Natural killer cell treated with Interleukin-12 subunit alpha and Interleukin-12 subunit beta and Interleukin-15 and Interleukin-18, amount 100 ng/mL, for 72 hours (primary cell): ENCODE results near the gene CLDN22. TPM values are rescaled to one million over a fixed set of nuclear protein-coding genes. Genes with fewer than 3 reads are reported as not detected.
"Not testable (repeated sequence)": the region's sequence is repeated elsewhere in the genome, so short reads cannot be mapped to it uniquely, and the experiment has no call there.

ENCODE experiments used
- ATAC-seq, 2 donors: fragments of 150-1000 bp; cut with Tn5 transposase in 1 of 2; sonication (Bioruptor Pico), chemical (Tn5 transposase) in 1 of 2; 2 replicates each; pipeline ENCODE4 v1.10.0; 2021
- DNase-seq: peaks from one replicate; pipeline ENCODE4 v3.0.0; 2022; ENCODE audit warnings: low spot score
- H3K27ac Mint-ChIP-seq, 2 donors: 1 replicate in 1 of 2; 2 replicates in 1 of 2; pipeline ENCODE4 v1.8.0; 2022; ENCODE audit warnings: mixed read lengths in 2 of 2, mild to moderate bottlenecking in 1 of 2, moderate library complexity in 1 of 2
- H3K27me3 Mint-ChIP-seq, 2 donors: 1 replicate in 1 of 2; 2 replicates in 1 of 2; pipeline ENCODE4 v1.8.0; 2022; ENCODE audit warnings: mixed read lengths in 2 of 2
- H3K36me3 Mint-ChIP-seq: one replicate; pipeline ENCODE4 v1.8.0; 2022; ENCODE audit warnings: mixed read lengths
- H3K4me1 Mint-ChIP-seq, 2 donors: 1 replicate in 1 of 2; 2 replicates in 1 of 2; pipeline ENCODE4 v1.8.0; 2022; ENCODE audit warnings: low read depth in 2 of 2, mixed read lengths in 2 of 2, mild to moderate bottlenecking in 1 of 2
- H3K4me3 Mint-ChIP-seq: one replicate; pipeline ENCODE4 v1.8.0; 2022; ENCODE audit warnings: mixed read lengths
- H3K9me3 Mint-ChIP-seq: 2 replicates; pipeline ENCODE4 v1.8.0; 2022; ENCODE audit warnings: mixed read lengths
- total RNA-seq, 2 donors: library from RNA; stranded (reverse); gene quantifications; one replicate each; pipeline ENCODE4 v1.2.3, GENCODE V29; 2022

Gene CLDN22
- total RNA-seq, 2 donors from 2014 or later: not detected

DNA sequence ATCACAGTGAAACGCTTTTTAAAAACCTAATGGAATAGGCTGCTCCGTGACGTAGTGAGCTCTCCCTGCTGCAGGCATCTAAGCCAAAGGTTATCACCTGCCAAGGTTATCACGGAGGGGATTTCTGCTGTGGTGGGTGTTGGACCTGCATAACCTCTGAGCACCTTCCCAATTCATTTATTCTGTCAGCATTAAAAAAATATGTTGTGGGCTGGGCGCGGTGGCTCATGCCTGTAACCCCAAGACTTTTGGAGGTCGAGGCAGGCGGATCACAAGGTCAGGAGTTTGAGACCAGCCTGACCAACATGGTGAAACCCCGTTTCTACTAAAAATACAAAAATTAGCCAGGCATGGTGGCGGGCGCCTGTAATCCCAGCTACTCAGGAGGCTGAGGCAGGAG is 4.0 kb upstream of the CLDN22 start:
- not testable (repeated sequence) for DNase-seq, ATAC-seq, H3K9me3 Mint-ChIP-seq, H3K27ac Mint-ChIP-seq, H3K36me3 Mint-ChIP-seq, H3K4me3 Mint-ChIP-seq
- H3K27me3 Mint-ChIP-seq: peaks cover 5 to 20% of the 10 kb centered on the region in 2 donors
- H3K4me1 Mint-ChIP-seq: peaks cover 19 to 21% of the 10 kb centered on the region in 2 donors

DNA sequence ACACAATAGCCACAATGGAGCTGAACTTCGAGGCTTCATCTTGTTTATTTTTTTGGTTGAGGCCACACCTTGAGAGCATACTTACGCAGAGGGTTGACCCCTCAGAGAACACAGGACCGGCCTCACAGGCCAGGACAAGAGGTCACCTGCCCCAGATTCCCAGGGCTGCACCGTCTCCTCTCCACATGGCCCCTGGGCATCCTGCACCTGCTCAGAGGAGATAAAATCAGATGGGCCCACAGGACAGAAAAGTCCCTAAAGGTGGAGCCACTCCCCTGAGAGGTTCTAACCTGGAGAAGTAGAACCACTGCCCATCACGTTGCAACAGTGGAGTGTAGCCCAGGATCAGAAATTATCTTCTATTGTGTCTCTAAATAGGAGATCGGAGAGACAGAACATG is 3.2 kb upstream of the CLDN22 start:
- Mint-ChIP-seq H3K36me3 (no peaks in the 10 kb centered on the region), H3K27me3 (peaks cover 5 to 21% of the 10 kb centered on the region in 2 donors)
- no peak for DNase-seq

DNA sequence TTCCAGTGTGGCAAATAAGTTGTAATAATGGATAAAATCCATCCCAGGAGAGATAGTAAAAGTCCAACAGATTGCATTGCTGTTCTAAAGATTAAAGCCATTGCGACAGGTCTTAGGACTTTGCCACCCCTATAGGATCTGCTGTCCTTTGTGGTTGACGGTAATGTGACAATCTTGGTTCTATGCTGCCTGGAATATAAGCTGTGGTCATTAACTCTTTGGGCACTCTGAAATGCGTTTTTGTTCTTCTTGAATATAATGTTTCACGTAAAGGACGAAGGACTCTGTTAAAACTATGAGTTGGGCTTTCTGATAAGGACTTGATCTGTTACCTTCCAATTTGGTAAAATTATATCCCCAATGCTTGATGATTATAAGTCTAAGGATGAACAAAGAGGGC is 2.2 kb upstream of the CLDN22 start, which contains the start of gene CLDN24:
Gene CLDN24, minus strand, starts transcription at position 101 of the 400 bp plus-strand sequence. Its CDS starts 0 bp downstream, at position 101.
- Mint-ChIP-seq H3K27me3 (peaks cover 5 to 21% of the 10 kb centered on the region in 2 donors), H3K36me3 (no peaks in the 10 kb centered on the region), H3K9me3 (no peaks in the 10 kb centered on the region), H3K27ac (peak within 1 kb of the TSS; percentile 14 to 72), H3K4me3 (peak within 1 kb of the TSS; percentile 57), H3K4me1 (peaks cover 19 to 26% of the 10 kb centered on the region in 2 donors)
- no peak for DNase-seq
- no peak for ATAC-seq

More for the DNA sequence above, 3.2 kb upstream of the CLDN22 start:
- H3K9me3 Mint-ChIP-seq: no peaks in the 10 kb centered on the region
- no peak overlapping the region for H3K27ac Mint-ChIP-seq
- H3K4me3 Mint-ChIP-seq: no peak overlapping the region
- ATAC-seq: no peak
- peaks cover 19 to 26% of the 10 kb centered on the region in 2 donors for H3K4me1 Mint-ChIP-seq

GRCh38 chr4:183321516-183321915 is 1.4 kb upstream of the CLDN22 start:
- H3K27ac Mint-ChIP-seq: peak overlapping the region; percentile 14 to 72
- peak overlapping the region; percentile 57 for H3K4me3 Mint-ChIP-seq
- DNase-seq (no peak), ATAC-seq (no peak)
- peaks cover 19 to 23% of the 10 kb centered on the region in 2 donors for H3K4me1 Mint-ChIP-seq
- no peaks in the 10 kb centered on the region for H3K36me3 Mint-ChIP-seq
- no peaks in the 10 kb centered on the region for H3K9me3 Mint-ChIP-seq
- H3K27me3 Mint-ChIP-seq: peaks cover 5 to 21% of the 10 kb centered on the region in 2 donors

DNA sequence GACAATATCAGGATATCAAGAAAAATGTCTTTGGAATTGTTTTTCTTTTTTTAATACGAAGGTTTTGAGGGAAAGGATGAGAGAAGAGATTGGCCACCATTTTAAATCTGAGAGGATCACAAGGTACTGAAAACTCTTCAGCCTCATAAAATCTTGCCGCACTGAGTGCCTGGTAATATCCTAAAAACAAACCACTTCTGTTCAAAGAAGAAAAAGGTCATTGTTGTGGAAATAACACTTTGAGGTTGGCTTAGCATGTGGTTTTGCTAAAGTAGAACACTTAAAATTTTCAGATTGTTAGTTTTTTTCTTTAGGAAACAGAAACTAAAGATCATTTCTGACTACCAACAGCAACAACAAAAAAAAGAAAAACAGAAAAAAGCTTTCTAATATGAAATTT is 1.0 kb upstream of the CLDN22 start:
- no peaks in the 10 kb centered on the region for H3K9me3 Mint-ChIP-seq

DNA sequence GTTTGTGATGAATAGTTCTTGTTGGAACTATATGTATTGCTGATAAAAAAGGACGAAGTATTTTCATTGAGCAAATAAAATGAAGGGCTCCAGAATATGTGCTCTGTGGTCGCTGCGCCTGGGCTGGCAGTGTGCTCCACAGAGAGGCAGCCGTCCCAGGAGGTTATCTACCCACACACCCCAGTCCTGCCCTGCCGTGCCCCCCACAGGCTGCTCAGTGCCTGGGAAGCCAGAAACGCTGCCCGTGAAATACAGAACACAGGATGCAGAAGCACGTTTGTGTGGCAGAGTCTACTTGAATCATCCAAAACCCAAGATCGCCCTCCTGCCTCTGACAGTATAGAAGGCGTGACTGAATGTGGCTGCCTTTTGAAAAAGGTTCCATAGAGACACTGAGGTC is 1.4 kb downstream of the CLDN22 start:
- Mint-ChIP-seq H3K27me3 (peaks cover 7 to 24% of the 10 kb centered on the region in 2 donors), H3K4me1 (peaks cover 19 to 22% of the 10 kb centered on the region in 2 donors), H3K36me3 (no peaks in the 10 kb centered on the region), H3K9me3 (no peaks in the 10 kb centered on the region), H3K27ac (no peak overlapping the region), H3K4me3 (no peak overlapping the region)
- no peak for DNase-seq
- peak in 1 of 2 donors; percentile 13 for ATAC-seq

More for the DNA sequence above, 1.0 kb upstream of the CLDN22 start:
- DNase-seq (no peak), ATAC-seq (no peak)
- Mint-ChIP-seq H3K27me3 (peaks cover 5 to 21% of the 10 kb centered on the region in 2 donors), H3K27ac (peak overlapping the region; percentile 14 to 72), H3K36me3 (no peaks in the 10 kb centered on the region), H3K4me3 (peak overlapping the region; percentile 57), H3K4me1 (peaks cover 19 to 22% of the 10 kb centered on the region in 2 donors)

- Mint-ChIP-seq H3K27ac (no peak overlapping the region), H3K4me3 (no peak overlapping the region), H3K4me1 (peaks cover 0 to 5% of the 10 kb centered on the region in 2 donors), H3K9me3 (no peaks in the 10 kb centered on the region), H3K36me3 (no peaks in the 10 kb centered on the region), H3K27me3 (peaks cover 8 to 25% of the 10 kb centered on the region in 2 donors)
- DNase-seq (no peak), ATAC-seq (no peak)
Measured at GRCh38 chr4:183314806-183315205, 5.3 kb downstream of the CLDN22 start.

GRCh38 chr4:183314336-183314735 is 5.7 kb downstream of the CLDN22 start:
- Mint-ChIP-seq H3K4me1 (peaks cover 0 to 4% of the 10 kb centered on the region in 2 donors), H3K4me3 (no peak overlapping the region), H3K27ac (no peak overlapping the region), H3K27me3 (peaks cover 8 to 24% of the 10 kb centered on the region in 2 donors), H3K9me3 (no peaks in the 10 kb centered on the region), H3K36me3 (no peaks in the 10 kb centered on the region)
- ATAC-seq (no peak), DNase-seq (no peak)

DNA sequence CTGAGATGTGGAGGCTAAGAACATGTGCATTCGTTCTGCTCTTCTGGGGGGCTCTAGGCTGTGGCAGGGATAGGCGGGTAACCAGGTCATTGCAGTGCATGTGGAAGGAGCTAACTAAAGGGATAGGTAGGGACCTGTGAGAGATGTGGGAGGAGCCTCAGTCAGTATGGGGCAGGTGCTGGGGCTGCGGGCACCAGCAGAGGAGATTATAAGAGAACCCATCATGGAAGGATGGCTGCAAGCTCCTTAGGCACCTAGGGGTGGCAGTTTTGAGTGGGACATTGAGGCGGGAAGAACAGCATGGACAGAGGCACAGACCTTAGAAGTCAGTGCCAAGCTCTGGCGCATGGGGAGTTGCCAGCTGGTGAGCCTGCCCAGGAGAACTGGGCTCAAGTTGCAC is 7.2 kb downstream of the CLDN22 start:
- Mint-ChIP-seq H3K4me3 (no peak overlapping the region), H3K27me3 (peaks cover 8 to 23% of the 10 kb centered on the region in 2 donors)

GRCh38 chr4:183306811-183307210 is 13.3 kb downstream of the CLDN22 start:
- Mint-ChIP-seq H3K9me3 (no peaks in the 10 kb centered on the region), H3K4me3 (no peak overlapping the region), H3K27me3 (peaks cover 6 to 16% of the 10 kb centered on the region in 2 donors), H3K4me1 (no peaks in the 10 kb centered on the region), H3K36me3 (no peaks in the 10 kb centered on the region), H3K27ac (no peak overlapping the region)
- no peak for ATAC-seq
- DNase-seq: no peak

More for the DNA sequence above, 7.2 kb downstream of the CLDN22 start:
- Mint-ChIP-seq H3K9me3 (no peaks in the 10 kb centered on the region), H3K27ac (no peak overlapping the region), H3K4me1 (no peaks in the 10 kb centered on the region), H3K36me3 (no peaks in the 10 kb centered on the region)
- DNase-seq (no peak), ATAC-seq (peak in 1 of 2 donors; percentile 9)

GRCh38 chr4:183304538-183304937 is 15.5 kb downstream of the CLDN22 start:
- Mint-ChIP-seq H3K27ac (no peak overlapping the region), H3K36me3 (no peaks in the 10 kb centered on the region), H3K4me3 (no peak overlapping the region), H3K4me1 (no peaks in the 10 kb centered on the region), H3K27me3 (peaks cover 5 to 16% of the 10 kb centered on the region in 2 donors), H3K9me3 (no peaks in the 10 kb centered on the region)
- DNase-seq (no peak), ATAC-seq (no peak)

GRCh38 chr4:183304067-183304466 is 16.0 kb downstream of the CLDN22 start:
- H3K36me3 Mint-ChIP-seq: no peaks in the 10 kb centered on the region
- no peaks in the 10 kb centered on the region for H3K9me3 Mint-ChIP-seq
- H3K27ac Mint-ChIP-seq: no peak overlapping the region
- ATAC-seq: no peak
- DNase-seq: no peak
- H3K27me3 Mint-ChIP-seq: peaks cover 6 to 16% of the 10 kb centered on the region in 2 donors
- no peak overlapping the region for H3K4me3 Mint-ChIP-seq
- H3K4me1 Mint-ChIP-seq: no peaks in the 10 kb centered on the region

DNA sequence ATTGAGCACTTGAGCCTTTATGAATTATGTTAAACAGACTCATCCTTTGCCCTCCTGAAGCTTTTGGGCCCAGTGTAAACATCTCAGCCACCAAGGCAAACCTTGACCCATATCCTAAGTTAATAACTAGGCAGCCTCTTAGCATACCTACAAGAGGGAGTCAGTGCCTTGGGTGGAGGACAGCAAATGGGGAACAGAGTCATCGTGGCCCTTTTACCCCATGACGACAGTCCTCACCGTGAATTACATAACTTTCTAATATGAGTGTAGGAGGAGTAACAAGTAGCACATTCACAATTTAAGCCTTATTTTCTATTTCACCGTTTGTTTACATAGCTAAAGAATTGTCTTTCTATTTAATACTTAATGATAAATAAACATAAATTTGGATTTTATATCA is 16.8 kb downstream of the CLDN22 start:
- no peak for DNase-seq
- no peaks in the 10 kb centered on the region for H3K9me3 Mint-ChIP-seq
- no peak overlapping the region for H3K4me3 Mint-ChIP-seq
- no peak for ATAC-seq
- H3K4me1 Mint-ChIP-seq: no peaks in the 10 kb centered on the region
- H3K27ac Mint-ChIP-seq: no peak overlapping the region
- H3K36me3 Mint-ChIP-seq: no peaks in the 10 kb centered on the region
- H3K27me3 Mint-ChIP-seq: peaks cover 6 to 16% of the 10 kb centered on the region in 2 donors

- ATAC-seq: no peak
- peaks cover 4 to 11% of the 10 kb centered on the region in 2 donors for H3K27me3 Mint-ChIP-seq
- no peaks in the 10 kb centered on the region for H3K36me3 Mint-ChIP-seq
- no peak for DNase-seq
- no peaks in the 10 kb centered on the region for H3K9me3 Mint-ChIP-seq
- no peak overlapping the region for H3K4me3 Mint-ChIP-seq
- H3K27ac Mint-ChIP-seq: no peak overlapping the region
- H3K4me1 Mint-ChIP-seq: no peaks in the 10 kb centered on the region
Measured at GRCh38 chr4:183300655-183301054, 19.4 kb downstream of the CLDN22 start.

DNA sequence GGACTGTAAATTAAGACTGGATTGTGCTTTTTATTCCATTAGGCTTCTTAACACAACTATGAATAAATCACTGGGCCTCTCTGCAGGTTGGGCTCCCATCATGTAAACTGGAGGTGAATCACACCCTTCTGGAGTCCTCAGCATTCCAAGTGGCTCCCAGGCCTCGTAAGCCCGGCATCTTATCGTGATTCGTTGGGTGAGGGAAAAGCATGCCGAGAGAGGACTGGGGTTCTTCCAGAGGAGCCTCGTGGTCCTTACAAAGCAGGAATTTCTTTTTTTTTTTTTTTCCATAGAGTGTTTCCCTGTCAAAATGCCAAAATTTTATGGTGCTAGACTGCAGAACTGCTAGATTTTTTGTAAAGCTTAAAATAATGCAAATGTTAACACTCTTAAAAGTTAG is 20.0 kb downstream of the CLDN22 start:
- no peak for ATAC-seq
- Mint-ChIP-seq H3K36me3 (no peaks in the 10 kb centered on the region), H3K27ac (no peak overlapping the region)

More for the DNA sequence above, 20.0 kb downstream of the CLDN22 start:
- no peak for DNase-seq
- Mint-ChIP-seq H3K4me3 (no peak overlapping the region), H3K9me3 (no peaks in the 10 kb centered on the region), H3K27me3 (peaks cover 4 to 5% of the 10 kb centered on the region in 2 donors), H3K4me1 (no peaks in the 10 kb centered on the region)
